ENCODE data around the gene DPM1. TPM values are rescaled to one million over a fixed set of nuclear protein-coding genes. Genes with fewer than 3 reads are reported as not detected.

Gene DPM1
- polyA plus RNA-seq, 1 of the 3 experiments (the other 2 are of a cell fraction), result 72.1 TPM

DNA sequence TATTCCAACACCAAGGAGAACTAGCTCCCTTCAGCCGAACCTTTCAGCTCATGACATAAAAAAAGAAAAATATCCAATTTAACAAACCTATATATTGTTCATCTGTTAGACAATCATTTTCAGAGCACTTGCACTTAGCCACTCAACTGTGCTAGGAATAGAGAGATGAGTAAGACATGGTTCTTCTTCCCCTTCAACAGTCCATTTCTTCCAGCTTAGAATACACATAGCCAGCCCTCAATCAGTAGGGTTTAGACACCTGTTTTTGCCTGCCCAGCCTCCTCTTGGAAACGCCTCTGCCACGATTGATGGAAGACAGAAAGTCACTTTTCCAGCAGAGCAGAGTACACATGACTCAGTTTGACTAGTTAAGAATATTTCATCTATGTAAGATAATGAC lies 48.9 kb downstream of the DPM1 start:
- H3K27me3 ChIP-seq (ENCODE audit: insufficient read depth), result no peaks in the 10 kb centered on the region
- H3K27ac ChIP-seq (ENCODE audit: low read depth in 2 of 2, low read length in 1 of 2), result peak overlapping the region; percentile 31 to 85; a peak in 1 of 4 replicates
- no peak for DNase-seq
- TF ChIP-seq EP300 (IDR thresholded peaks at IDR 0.05; ENCODE audit: borderline replicate concordance in 1 of 2, low read depth in 1 of 2, low read length in 1 of 2) (no peak), MXI1 (IDR thresholded peaks at IDR 0.05; ENCODE audit: low read depth, low read length) (no peak), GABPA (IDR thresholded peaks at IDR 0.05; ENCODE audit: low read depth) (no peak)
- TF ChIP-seq, protein P1, sequence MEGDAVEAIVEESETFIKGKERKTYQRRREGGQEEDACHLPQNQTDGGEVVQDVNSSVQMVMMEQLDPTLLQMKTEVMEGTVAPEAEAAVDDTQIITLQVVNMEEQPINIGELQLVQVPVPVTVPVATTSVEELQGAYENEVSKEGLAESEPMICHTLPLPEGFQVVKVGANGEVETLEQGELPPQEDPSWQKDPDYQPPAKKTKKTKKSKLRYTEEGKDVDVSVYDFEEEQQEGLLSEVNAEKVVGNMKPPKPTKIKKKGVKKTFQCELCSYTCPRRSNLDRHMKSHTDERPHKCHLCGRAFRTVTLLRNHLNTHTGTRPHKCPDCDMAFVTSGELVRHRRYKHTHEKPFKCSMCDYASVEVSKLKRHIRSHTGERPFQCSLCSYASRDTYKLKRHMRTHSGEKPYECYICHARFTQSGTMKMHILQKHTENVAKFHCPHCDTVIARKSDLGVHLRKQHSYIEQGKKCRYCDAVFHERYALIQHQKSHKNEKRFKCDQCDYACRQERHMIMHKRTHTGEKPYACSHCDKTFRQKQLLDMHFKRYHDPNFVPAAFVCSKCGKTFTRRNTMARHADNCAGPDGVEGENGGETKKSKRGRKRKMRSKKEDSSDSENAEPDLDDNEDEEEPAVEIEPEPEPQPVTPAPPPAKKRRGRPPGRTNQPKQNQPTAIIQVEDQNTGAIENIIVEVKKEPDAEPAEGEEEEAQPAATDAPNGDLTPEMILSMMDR (IDR thresholded peaks at IDR 0.05), result no peak
- H3K36me3 ChIP-seq (replicated peaks in 1 of 2; ENCODE audit: control insufficient read depth in 1 of 2, insufficient read depth in 2 of 2, low read length in 1 of 2), result peaks cover 7 to 30% of the 10 kb centered on the region in 2 experiments
- peaks cover 97% of the 10 kb centered on the region for H3K79me2 ChIP-seq (ENCODE audit: insufficient read depth)
- peaks cover 51% of the 10 kb centered on the region for H3F3A ChIP-seq (replicated peaks; ENCODE audit: insufficient read depth)
- peaks cover 30 to 37% of the 10 kb centered on the region in 2 experiments for H3K4me1 ChIP-seq (ENCODE audit: control insufficient read depth in 1 of 2, insufficient read depth in 2 of 2, low read depth in 1 of 2, low read length in 1 of 2)
- H4K20me1 ChIP-seq (ENCODE audit: insufficient read depth), result peaks cover 100% of the 10 kb centered on the region
- H2AFZ ChIP-seq (ENCODE audit: low read depth), result no peak overlapping the region
- 0 out of 2 replicates have a peak overlapping the region, but pooled peaks have one; percentile 65 for H3K4me2 ChIP-seq
- no peaks in the 10 kb centered on the region for H3K9me2 ChIP-seq
- H3K9me3 ChIP-seq, result no peaks in the 10 kb centered on the region
- ChIA-PET POLR2A (no interaction called here), CTCF (interaction anchor here (1.0 to 11.5 kb wide), 4 partner anchors 10 to 115 kb away, joined by 3 to 137 read pairs (median 12); partner anchors contain the start of genes ADNP and BCAS4)
- WGBS (ENCODE audit: low lambda C conversion rate), result 99% methylated on average over 3 of the region's 3 CpGs
- no peak overlapping the region for H3K9ac ChIP-seq
- no peak overlapping the region for H3K4me3 ChIP-seq (ENCODE audit: low read depth in 2 of 2, low read length in 1 of 2)

DNA sequence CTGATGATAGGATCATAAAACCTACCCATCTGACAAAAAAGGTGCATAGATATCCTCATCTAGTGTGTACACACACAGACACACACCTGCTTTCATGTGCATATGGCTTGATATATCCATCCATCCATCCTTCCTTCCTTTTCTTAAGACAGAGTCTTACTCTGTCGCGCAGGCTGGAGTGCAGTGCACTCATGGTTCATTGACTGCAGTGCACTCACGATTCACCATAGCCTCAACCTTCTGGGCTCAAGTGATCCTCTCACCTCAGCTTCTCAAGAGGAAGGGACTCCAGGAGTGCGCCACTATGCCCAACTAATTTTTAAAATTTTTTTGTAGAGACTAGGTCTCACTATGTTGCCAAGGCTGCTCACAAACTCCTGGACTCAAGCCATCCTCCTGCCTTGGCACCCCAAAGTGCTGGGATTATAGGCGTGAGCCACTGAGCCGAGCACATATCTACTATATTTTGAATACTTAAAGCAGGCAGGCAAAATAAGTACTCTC lies 54.2 kb downstream of the DPM1 start:
- peaks cover 16% of the 10 kb centered on the region for H3F3A ChIP-seq (replicated peaks; ENCODE audit: insufficient read depth)
- no peak overlapping the region for H3K4me2 ChIP-seq
- no peak overlapping the region for H3K9ac ChIP-seq
- peaks cover 99% of the 10 kb centered on the region for H4K20me1 ChIP-seq (ENCODE audit: insufficient read depth)
- H3K79me2 ChIP-seq (ENCODE audit: insufficient read depth), result peaks cover 100% of the 10 kb centered on the region
- no peaks in the 10 kb centered on the region; a peak in 1 of 4 replicates for H3K4me1 ChIP-seq (ENCODE audit: control insufficient read depth in 1 of 2, insufficient read depth in 2 of 2, low read depth in 1 of 2, low read length in 1 of 2)
- H3K27ac ChIP-seq (ENCODE audit: low read depth in 2 of 2, low read length in 1 of 2), result no peak overlapping the region
- H3K9me2 ChIP-seq, result no peaks in the 10 kb centered on the region
- no peak overlapping the region for H3K4me3 ChIP-seq (ENCODE audit: low read depth in 2 of 2, low read length in 1 of 2)
- TF ChIP-seq, protein P2, sequence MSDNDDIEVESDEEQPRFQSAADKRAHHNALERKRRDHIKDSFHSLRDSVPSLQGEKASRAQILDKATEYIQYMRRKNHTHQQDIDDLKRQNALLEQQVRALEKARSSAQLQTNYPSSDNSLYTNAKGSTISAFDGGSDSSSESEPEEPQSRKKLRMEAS (IDR thresholded peaks at IDR 0.05; ENCODE audit: low read depth), result no peak
- TF ChIP-seq RCOR1 (IDR thresholded peaks at IDR 0.05; ENCODE audit: low read length) (no peak), TAF1 (IDR thresholded peaks at IDR 0.05; ENCODE audit: borderline replicate concordance, low read depth, low read length) (no peak), TEAD4 (IDR thresholded peaks at IDR 0.05; ENCODE audit: borderline replicate concordance, insufficient read depth) (no peak)
- POLR2A ChIA-PET, result no interaction called here
- H3K36me3 ChIP-seq (replicated peaks in 1 of 2; ENCODE audit: control insufficient read depth in 1 of 2, insufficient read depth in 2 of 2, low read length in 1 of 2), result peaks cover 50 to 61% of the 10 kb centered on the region in 2 experiments
- no peaks in the 10 kb centered on the region for H3K9me3 ChIP-seq
- no peak for DNase-seq
- CTCF ChIA-PET, result interaction anchor here (1.6 to 2.0 kb wide), 3 partner anchors 25 to 109 kb away, joined by 3 to 12 read pairs (median 6); partner anchors contain the start of genes ADNP and BCAS4
- 95% methylated on average over 6 of the region's 6 CpGs for WGBS (ENCODE audit: low lambda C conversion rate)
- H2AFZ ChIP-seq (ENCODE audit: low read depth), result no peak overlapping the region
- no peaks in the 10 kb centered on the region for H3K27me3 ChIP-seq (ENCODE audit: insufficient read depth)

All from SK-N-SH (cell line).